H1 (cell line): ENCODE results near the gene SNX32. TPM values are rescaled to one million over a fixed set of nuclear protein-coding genes. Genes with fewer than 3 reads are reported as not detected.

ENCODE experiments used
- CTCF ChIA-PET: fragments of 300-600 bp; sonication (Branson Sonifier 250); formaldehyde crosslinking; loops from one replicate; lab custom pipeline; 2021; ENCODE audit not compliant: partially characterized antibody; lab: Charles Lee
- POLR2A ChIA-PET: fragments of 300-600 bp; sonication (Branson Sonifier 250); formaldehyde crosslinking; loops from one replicate; lab custom pipeline; 2021; ENCODE audit warnings: inconsistent platforms; ENCODE audit not compliant: partially characterized antibody; lab: Charles Lee
- DNase-seq, 2 experiments: peaks; one replicate each; pipeline versions ENCODE4 v3.0.0 to v3.0.0-alpha.2; 2010 to 2022; ENCODE audit warnings: low spot score in 2 of 2, low read depth in 1 of 2, mixed read lengths in 1 of 2
- FAIRE-seq: peaks from 2 replicates; lab custom pipeline; 2011; peaks lifted over from hg19 to GRCh38; lab: Jason Lieb, UNC
- H2AFZ ChIP-seq: 2 replicates; pipeline ENCODE4 v1.8.1; 2012; ENCODE audit warnings: low read length, inconsistent platforms
- H2AK5ac ChIP-seq: 2 replicates; pipeline ENCODE4 v1.6.1; 2013; ENCODE audit warnings: low read depth, low read length
- H2BK120ac ChIP-seq: replicated peaks from 2 replicates; pipeline ENCODE3; 2013; ENCODE audit warnings: low read depth, low read length, inconsistent platforms
- H2BK12ac ChIP-seq: 2 replicates; pipeline ENCODE4 v1.6.1; 2013; ENCODE audit warnings: low read depth, low read length
- H2BK15ac ChIP-seq: 2 replicates; pipeline ENCODE4 v1.6.1; 2013; ENCODE audit warnings: low read length
- H2BK20ac ChIP-seq: 2 replicates; pipeline ENCODE4 v1.6.1; 2013; ENCODE audit warnings: low read length
- H2BK5ac ChIP-seq: 2 replicates; pipeline ENCODE4 v1.6.1; 2013; ENCODE audit warnings: low read depth, low read length
- H3K14ac ChIP-seq: 2 replicates; pipeline ENCODE4 v1.6.1; 2013; ENCODE audit warnings: inconsistent platforms; ENCODE audit not compliant: insufficient read length
- H3K18ac ChIP-seq: 2 replicates; pipeline ENCODE4 v1.6.1; 2013; ENCODE audit warnings: low read length; ENCODE audit errors: extremely low read depth
- H3K23ac ChIP-seq: 2 replicates; pipeline ENCODE4 v1.6.1; 2013; ENCODE audit warnings: inconsistent platforms; ENCODE audit not compliant: insufficient read length
- H3K23me2 ChIP-seq: 2 replicates; pipeline ENCODE4 v1.6.1; 2013; ENCODE audit warnings: low read depth, low read length
- H3K27ac ChIP-seq: 2 replicates; pipeline ENCODE4 v1.6.1; 2011; ENCODE audit warnings: low read depth, low read length, inconsistent platforms
- H3K27me3 ChIP-seq, 4 experiments: replicated peaks in 1 of 4; 1 replicate in 1 of 4; 2 replicates in 3 of 4; pipeline versions ENCODE4 v1.6.1 to v1.8.1; 2011 to 2013; ENCODE audit warnings: low read length in 3 of 4, mild to moderate bottlenecking in 3 of 4, inconsistent platforms in 2 of 4, mixed read lengths in 2 of 4, moderate library complexity in 1 of 4; ENCODE audit not compliant: control insufficient read depth in 3 of 4, insufficient read depth in 3 of 4; ENCODE audit errors: extremely low read depth in 1 of 4
- H3K36me3 ChIP-seq, 4 experiments: 2 replicates each; pipeline versions ENCODE4 v1.6.1 to v1.8.1; 2011 to 2013; ENCODE audit warnings: mild to moderate bottlenecking in 4 of 4, low read length in 3 of 4, moderate library complexity in 2 of 4, control low read depth in 1 of 4, inconsistent platforms in 1 of 4; ENCODE audit not compliant: insufficient read depth in 4 of 4, control insufficient read depth in 2 of 4
- H3K4ac ChIP-seq: replicated peaks from 2 replicates; pipeline ENCODE3; 2013; ENCODE audit warnings: low read length, low read depth, mixed read lengths, inconsistent platforms; ENCODE audit not compliant: insufficient read length
- H3K4me1 ChIP-seq, 4 experiments: replicated peaks in 1 of 4; 1 replicate in 1 of 4; 2 replicates in 3 of 4; pipeline versions ENCODE4 v1.6.1 to v1.8.1; 2011 to 2013; ENCODE audit warnings: low read length in 3 of 4, inconsistent platforms in 2 of 4, mixed read lengths in 1 of 4; ENCODE audit not compliant: insufficient read depth in 4 of 4, control insufficient read depth in 3 of 4
- H3K4me2 ChIP-seq, 2 experiments: 2 replicates each; pipeline versions ENCODE4 v1.6.1 to v1.8.1; 2011 to 2013; ENCODE audit warnings: low read depth in 2 of 2, low read length in 2 of 2, control low read depth in 1 of 2, inconsistent platforms in 1 of 2, mild to moderate bottlenecking in 1 of 2; ENCODE audit not compliant: insufficient read depth in 1 of 2
- H3K4me3 ChIP-seq, 4 experiments: fragments of 200-600, 300-600 bp in 1 of 4; sonication (generic), shearing (Covaris generic), sonication (Bioruptor Twin) in 1 of 4; 2 replicates each; pipeline versions ENCODE4 v1.5.1 to v1.8.1; 2011 to 2016; ENCODE audit warnings: low read length in 4 of 4, low read depth in 3 of 4, control low read depth in 2 of 4, inconsistent platforms in 2 of 4, mild to moderate bottlenecking in 2 of 4, mixed read lengths in 1 of 4, moderate library complexity in 1 of 4; ENCODE audit not compliant: insufficient read depth in 2 of 4; ENCODE audit errors: extremely low read depth in 1 of 4
- H3K56ac ChIP-seq: replicated peaks from 2 replicates; pipeline ENCODE3; 2013; ENCODE audit warnings: low read depth, mild to moderate bottlenecking, mixed read lengths, low read length, inconsistent platforms; ENCODE audit not compliant: insufficient read length
- H3K79me1 ChIP-seq: 2 replicates; pipeline ENCODE4 v1.6.1; 2013; ENCODE audit warnings: low read depth, low read length, control low read depth
- H3K79me2 ChIP-seq, 2 experiments: 2 replicates each; pipeline versions ENCODE4 v1.6.1 to v1.8.1; 2012 to 2013; ENCODE audit warnings: low read length in 2 of 2, mild to moderate bottlenecking in 2 of 2, inconsistent platforms in 1 of 2; ENCODE audit not compliant: insufficient read depth in 2 of 2, control insufficient read depth in 1 of 2
- H3K9ac ChIP-seq, 4 experiments: replicated peaks in 1 of 4; 1 replicate in 1 of 4; 2 replicates in 3 of 4; pipeline versions ENCODE4 v1.6.1 to v1.8.1; 2011 to 2013; ENCODE audit warnings: low read depth in 3 of 4, low read length in 3 of 4, control low read depth in 2 of 4, mild to moderate bottlenecking in 2 of 4, moderate library complexity in 2 of 4, inconsistent platforms in 1 of 4; ENCODE audit errors: extremely low read depth in 1 of 4
- H3K9me3 ChIP-seq, 2 experiments: 2 replicates each; pipeline versions ENCODE4 v1.6.1 to v1.8.1; 2012 to 2013; ENCODE audit warnings: mild to moderate bottlenecking in 2 of 2, moderate library complexity in 2 of 2, control low read depth in 1 of 2, inconsistent platforms in 1 of 2, low read depth in 1 of 2, low read length in 1 of 2, mixed read lengths in 1 of 2; ENCODE audit not compliant: insufficient read depth in 2 of 2
- H4K20me1 ChIP-seq, 2 experiments: replicated peaks in 1 of 2; 2 replicates each; pipeline versions ENCODE3 to v1.8.1; 2011 to 2013; ENCODE audit warnings: inconsistent platforms in 2 of 2, low read length in 2 of 2, mild to moderate bottlenecking in 1 of 2; ENCODE audit not compliant: insufficient read depth in 2 of 2, control insufficient read depth in 1 of 2
- H4K5ac ChIP-seq: 2 replicates; pipeline ENCODE4 v1.6.1; 2013; ENCODE audit warnings: low read length, low read depth, mixed read lengths, inconsistent platforms; ENCODE audit not compliant: insufficient read length
- H4K8ac ChIP-seq: 2 replicates; pipeline ENCODE4 v1.8.0; 2013; ENCODE audit warnings: mild to moderate bottlenecking, moderate library complexity, low read length, inconsistent platforms; ENCODE audit not compliant: insufficient read depth; ENCODE audit errors: extremely low read depth
- H4K91ac ChIP-seq: replicated peaks from 2 replicates; pipeline ENCODE3; 2013; ENCODE audit warnings: low read length, mixed read lengths, inconsistent platforms; ENCODE audit not compliant: insufficient read length
- ATF3 ChIP-seq: IDR thresholded peaks from 2 replicates; pipeline ENCODE4 v1.6.1; 2011; ENCODE audit warnings: low read depth, mild to moderate bottlenecking, low read length; ENCODE audit not compliant: insufficient read depth
- BCL11A ChIP-seq, 2 experiments: IDR thresholded peaks; one replicate each; pipeline ENCODE4 v1.6.1; 2011; ENCODE audit warnings: low read depth in 2 of 2, low read length in 2 of 2, mild to moderate bottlenecking in 2 of 2
- E2F6 ChIP-seq: IDR thresholded peaks from 2 replicates; pipeline ENCODE4 v1.6.1; 2012; ENCODE audit warnings: inconsistent platforms
- EP300 ChIP-seq, 2 experiments: IDR thresholded peaks; 1 replicate in 1 of 2; 2 replicates in 1 of 2; pipeline ENCODE4 v1.6.1; 2011 to 2012; ENCODE audit warnings: low read depth in 2 of 2, low read length in 2 of 2, mild to moderate bottlenecking in 2 of 2, borderline replicate concordance in 1 of 2, inconsistent platforms in 1 of 2, moderate library complexity in 1 of 2
- NANOG ChIP-seq: IDR thresholded peaks from 2 replicates; pipeline ENCODE4 v1.6.1; 2011; ENCODE audit warnings: low read length, low read depth, mild to moderate bottlenecking, inconsistent platforms; ENCODE audit not compliant: insufficient read depth, poor library complexity, severe bottlenecking
- SAP30 ChIP-seq: fragments of 300-600 bp; sonication (generic); IDR thresholded peaks from 2 replicates; pipeline ENCODE4 v1.7.1; 2012; ENCODE audit warnings: low read length, moderate library complexity, mild to moderate bottlenecking, inconsistent platforms; ENCODE audit not compliant: insufficient read depth, insufficient replicate concordance
- SRF ChIP-seq: IDR thresholded peaks from 2 replicates; pipeline ENCODE4 v1.6.1; 2011; ENCODE audit warnings: mild to moderate bottlenecking, low read depth, low read length, moderate library complexity
- TBP ChIP-seq: IDR thresholded peaks from 2 replicates; pipeline ENCODE4 v1.6.1; 2011; ENCODE audit warnings: low read depth, low read length, improper control_type of control experiment
- WGBS, 2 experiments: shearing (Covaris generic) in 1 of 2; methylation state at CpG; one replicate each; pipeline versions ENCODE4 v1.1.6 to v1.1.7; 2013 to 2015; ENCODE audit warnings: low lambda C conversion rate in 2 of 2, mixed read lengths in 2 of 2, inconsistent platforms in 1 of 2, low coverage in 1 of 2, missing lambda C conversion rate in 1 of 2; ENCODE audit not compliant: insufficient replicate concordance in 2 of 2, insufficient coverage in 1 of 2, insufficient read length in 1 of 2; ENCODE audit errors: extremely low coverage in 1 of 2, missing lambda C conversion rate in 1 of 2; 5-methylcytosine and 5-hydroxymethylcytosine counted together
- polyA plus RNA-seq, 7 experiments: library from polyadenylated mRNA; depleted of rRNA in 3 of 7; stranded (reverse) in 5 of 7; unstranded in 2 of 7; fragments of >200 nt in 5 of 7; fragments of 200-250 nt in 2 of 7; gene quantifications; 1 replicate in 5 of 7; 2 replicates in 1 of 7; 4 replicates in 1 of 7; pipeline versions ENCODE4 v1.2.1 to v1.2.3, GENCODE V29; 2011 to 2013; ENCODE audit warnings: missing spikeins in 2 of 7, mixed read lengths in 2 of 7
- total RNA-seq: library from RNA; stranded (reverse); fragmentation: NEBNext Ultra II Directional; extraction: Animal tissue kit (Norgen Biotek cat#: 25700); gene quantifications from 2 replicates; pipeline ENCODE4 v1.2.1, GENCODE V29; 2021

The SNX32 gene
- total and polyA plus RNA-seq, 2 of the 8 experiments (the other 6 are each of a cell fraction or from before 2014, with no cell fraction given) = 0.76 to 2.2 TPM

GRCh38 chr11:65790104-65790901 is 43.5 kb upstream of the SNX32 start:
- H3K56ac ChIP-seq = no peak overlapping the region
- peaks cover 14 to 30% (median 25%) of the 10 kb centered on the region in 4 experiments for H3K4me1 ChIP-seq
- no peak overlapping the region for H3K9ac ChIP-seq
- H3K4ac ChIP-seq = peak overlapping the region; percentile 83
- peak overlapping the region; percentile 93 for H4K91ac ChIP-seq
- H3K18ac ChIP-seq = peak overlapping the region; percentile 1
- H2AK5ac ChIP-seq = no peak overlapping the region
- peak overlapping the region; percentile 75; the same call in 1 of the 2 replicates for H2BK12ac ChIP-seq
- peaks cover 15% of the 10 kb centered on the region; the same call in 1 of the 2 replicates for H3K23me2 ChIP-seq
- H4K8ac ChIP-seq = no peak overlapping the region
- 88% methylated on average over 13 of the region's 13 CpGs; no CpG with 5 or more reads in 1 of the 2 experiments for WGBS, 2 experiments
- peak overlapping the region; percentile 60 for H2BK120ac ChIP-seq
- POLR2A ChIA-PET = interaction anchor here (0.9 to 3.6 kb wide), 6 partner anchors 10 to 71 kb away, joined by 3 to 20 read pairs (median 5); partner anchors contain the start of gene MUS81
- H3K9me3 ChIP-seq = no peaks in the 10 kb centered on the region
- CTCF ChIA-PET = interaction anchor here (0.6 to 12.7 kb wide), 15 partner anchors 9 to 276 kb away, joined by 3 to 128 read pairs (median 4); partner anchors contain the start of genes AP5B1 and MUS81
- no peak overlapping the region for H3K27ac ChIP-seq
- peak overlapping the region; percentile 75; the same call in 1 of the 2 replicates for H2BK20ac ChIP-seq
- no peak for FAIRE-seq
- H3K27me3 ChIP-seq = peaks cover 18 to 36% (median 32%) of the 10 kb centered on the region in 4 experiments
- H3K14ac ChIP-seq = no peak overlapping the region
- peak overlapping the region; percentile 22 for H4K5ac ChIP-seq
- H3K4me2 ChIP-seq = peak overlapping the region in 1 of 2 experiments; percentile 11; a peak in 1 of 4 replicates
- no peak overlapping the region for H2AFZ ChIP-seq
- DNase-seq = no peak
- no peaks in the 10 kb centered on the region for H3K79me2 ChIP-seq
- H2BK5ac ChIP-seq = peak overlapping the region; percentile 68; the same call in 1 of the 2 replicates
- no peak overlapping the region for H3K4me3 ChIP-seq
- peaks cover 0 to 3% (median 0%) of the 10 kb centered on the region in 4 experiments; a peak in 2 of 8 replicates for H3K36me3 ChIP-seq
- H3K79me1 ChIP-seq = 0 out of 2 replicates have a peak, but pooled peaks cover 3% of the 10 kb centered on the region
- peaks cover 0 to 3% of the 10 kb centered on the region in 2 experiments for H4K20me1 ChIP-seq
- peak overlapping the region; percentile 75; the same call in 1 of the 2 replicates for H2BK15ac ChIP-seq
- no peak overlapping the region for H3K23ac ChIP-seq
- TF ChIP-seq TBP = no peak
- TF ChIP-seq E2F6 = no peak
- TF ChIP-seq SAP30 = no peak
- TF ChIP-seq EP300 (IDR thresholded peaks at IDR 0.05; ENCODE audit: borderline replicate concordance in 1 of 2, low read depth in 2 of 2, low read length in 2 of 2) = no peak
- TF ChIP-seq BCL11A (IDR thresholded peaks at IDR 0.05; ENCODE audit: low read depth in 2 of 2, low read length in 2 of 2) = no peak
- no peak for TF ChIP-seq SRF
- no peak for TF ChIP-seq ATF3
- no peak for TF ChIP-seq NANOG
